WTC11 (cell line): ENCODE results near the gene TDRD9. TPM values are rescaled to one million over a fixed set of nuclear protein-coding genes. Genes with fewer than 3 reads are reported as not detected.

ENCODE experiments used
- ATAC-seq: fragments of 200-7000 bp; cut with Tn5 transposase; 2 replicates; pipeline ENCODE4 v1.10.0; 2021; ENCODE audit warnings: mild to moderate bottlenecking, moderate library complexity
- CTCF ChIA-PET: fragments of 300-600 bp; sonication (Branson Sonifier 250); formaldehyde crosslinking; loops from one replicate; lab custom pipeline; 2021; ENCODE audit warnings: antibody characterized with exemption; lab: Charles Lee
- POLR2A ChIA-PET: fragments of 350-600 bp; sonication (Branson Sonifier 250); formaldehyde crosslinking; loops from one replicate; lab custom pipeline; 2021; ENCODE audit warnings: antibody characterized with exemption; lab: Charles Lee
- DNase-seq: peaks from one replicate; pipeline ENCODE4 v3.0.0; 2021; ENCODE audit warnings: low spot score
- H3K27ac Mint-ChIP-seq: 2 replicates; pipeline ENCODE4 v1.8.0; 2021; ENCODE audit warnings: mixed read lengths
- H3K27me3 Mint-ChIP-seq: 2 replicates; pipeline ENCODE4 v1.8.0; 2021; ENCODE audit warnings: low read depth, mild to moderate bottlenecking, moderate library complexity, mixed read lengths
- H3K36me3 Mint-ChIP-seq: 2 replicates; pipeline ENCODE4 v1.8.0; 2021; ENCODE audit warnings: mixed read lengths
- H3K4me1 Mint-ChIP-seq: 2 replicates; pipeline ENCODE4 v1.8.0; 2022; ENCODE audit warnings: mixed read lengths
- H3K4me3 Mint-ChIP-seq: 2 replicates; pipeline ENCODE4 v1.8.0; 2021; ENCODE audit warnings: mild to moderate bottlenecking, moderate library complexity, mixed read lengths
- H3K9me3 Mint-ChIP-seq: 2 replicates; pipeline ENCODE4 v1.8.0; 2021; ENCODE audit warnings: mixed read lengths
- E2F5 ChIP-seq: sonication (generic); formaldehyde crosslinking; IDR thresholded peaks from 2 replicates; pipeline ENCODE4 v1.8.1; 2022; ENCODE audit warnings: mild to moderate bottlenecking, moderate library complexity, missing genetic modification reagents
- ETV6 ChIP-seq: sonication (generic); formaldehyde crosslinking; IDR thresholded peaks from 2 replicates; pipeline ENCODE4 v1.8.1; 2022; ENCODE audit warnings: mild to moderate bottlenecking, missing genetic modification reagents
- FOXK1 ChIP-seq: sonication (generic); formaldehyde crosslinking; IDR thresholded peaks from 2 replicates; pipeline ENCODE4 v1.8.0; 2022; ENCODE audit warnings: mild to moderate bottlenecking, moderate library complexity, missing genetic modification reagents
- MXD4 ChIP-seq: fragments of 250-450 bp; sonication (Bioruptor Pico); IDR thresholded peaks from 2 replicates; pipeline ENCODE4 v1.8.0; 2021; ENCODE audit warnings: mild to moderate bottlenecking, moderate library complexity, borderline replicate concordance
- NFYB ChIP-seq: sonication (generic); formaldehyde crosslinking; conservative IDR thresholded peaks from 2 replicates; pipeline ENCODE4 v1.8.0; 2022; ENCODE audit warnings: low read depth, missing genetic modification reagents
- PRDM15 ChIP-seq: sonication (generic); formaldehyde crosslinking; IDR thresholded peaks from 2 replicates; pipeline ENCODE4 v1.8.0; 2022; ENCODE audit warnings: missing genetic modification reagents
- PREB ChIP-seq: sonication (generic); formaldehyde crosslinking; IDR thresholded peaks from 2 replicates; pipeline ENCODE4 v1.8.1; 2022; ENCODE audit warnings: mild to moderate bottlenecking, missing genetic modification reagents, moderate library complexity, borderline replicate concordance
- PRRX2 ChIP-seq: fragments of 250-450 bp; sonication (Bioruptor Pico); IDR thresholded peaks from 2 replicates; pipeline ENCODE4 v1.8.0; 2021; ENCODE audit warnings: mild to moderate bottlenecking
- RORB ChIP-seq: fragments of 250-450 bp; sonication (Bioruptor Pico); IDR thresholded peaks from 2 replicates; pipeline ENCODE4 v1.9.0; 2021; ENCODE audit warnings: mild to moderate bottlenecking
- SMAD4 ChIP-seq: sonication (generic); formaldehyde crosslinking; IDR thresholded peaks from 2 replicates; pipeline ENCODE4 v1.8.0; 2022; ENCODE audit warnings: mild to moderate bottlenecking, missing genetic modification reagents
- TP53 ChIP-seq: sonication (generic); formaldehyde crosslinking; IDR thresholded peaks from 2 replicates; pipeline ENCODE4 v1.8.1; 2023; ENCODE audit warnings: mild to moderate bottlenecking, missing genetic modification reagents
- ZNF232 ChIP-seq: sonication (generic); formaldehyde crosslinking; IDR thresholded peaks from 2 replicates; pipeline ENCODE4 v1.8.0; 2022; ENCODE audit warnings: mild to moderate bottlenecking, missing genetic modification reagents
- ZNF281 ChIP-seq: sonication (generic); formaldehyde crosslinking; IDR thresholded peaks from 2 replicates; pipeline ENCODE4 v1.8.0; 2023; ENCODE audit warnings: mild to moderate bottlenecking, missing genetic modification reagents
- ZNF532 ChIP-seq: fragments of 250-450 bp; sonication (Bioruptor Pico); IDR thresholded peaks from 2 replicates; pipeline ENCODE4 v1.9.0; 2021; ENCODE audit warnings: mild to moderate bottlenecking, borderline replicate concordance
- total RNA-seq: library from RNA; stranded (reverse); gene quantifications from 3 replicates; pipeline ENCODE4 v1.2.3, GENCODE V29; 2021

The TDRD9 gene
- total RNA-seq, 1 experiment from 2014 or later, result 0.17 TPM

GRCh38 chr14:103984196-103984595 is 55.9 kb downstream of the TDRD9 start:
- no peaks in the 10 kb centered on the region for H3K4me1 Mint-ChIP-seq

More at GRCh38 chr14:103984196-103984595, 55.9 kb downstream of the TDRD9 start:
- no peak for ATAC-seq
- H3K27ac Mint-ChIP-seq, result no peak overlapping the region
- TF ChIP-seq ZNF232 (CRISPR knock-in tag) (no peak), NFYB (CRISPR knock-in tag) (no peak), MXD4 (no peak), E2F5 (no peak), ZNF281 (CRISPR knock-in tag) (no peak), ZNF532 (no peak), PREB (CRISPR knock-in tag) (no peak), PRRX2 (CRISPR knock-in tag) (no peak), ETV6 (CRISPR knock-in tag) (no peak), RORB (CRISPR knock-in tag) (no peak), FOXK1 (CRISPR knock-in tag) (no peak), TP53 (no peak), PRDM15 (CRISPR knock-in tag) (no peak), SMAD4 (CRISPR knock-in tag) (no peak)
- peaks cover 28% of the 10 kb centered on the region for H3K36me3 Mint-ChIP-seq
- CTCF ChIA-PET, result interaction anchor here (1.0 to 1.3 kb wide), 2 partner anchors 74 to 84 kb away, joined by 3 to 5 read pairs; no protein-coding TSS in a partner anchor
- peaks cover 20% of the 10 kb centered on the region for H3K27me3 Mint-ChIP-seq
- peaks cover 67% of the 10 kb centered on the region for H3K9me3 Mint-ChIP-seq
- DNase-seq, result no peak
- POLR2A ChIA-PET, result no interaction called here
- H3K4me3 Mint-ChIP-seq, result no peak overlapping the region
